H1 (cell line): ENCODE measurements around the gene MAP2K2. TPM values are rescaled to one million over a fixed set of nuclear protein-coding genes. Genes with fewer than 3 reads are reported as not detected.

Experiments
- SP2 ChIP-seq: IDR thresholded peaks from 2 replicates; pipeline ENCODE4 v1.6.1; 2012; ENCODE audit warnings: mild to moderate bottlenecking, low read length, inconsistent platforms
- polyA plus RNA-seq, 7 experiments: library from polyadenylated mRNA; depleted of rRNA in 3 of 7; stranded (reverse) in 5 of 7; unstranded in 2 of 7; fragments of >200 nt in 5 of 7; fragments of 200-250 nt in 2 of 7; gene quantifications; 1 replicate in 5 of 7; 2 replicates in 1 of 7; 4 replicates in 1 of 7; pipeline versions ENCODE4 v1.2.1 to v1.2.3, GENCODE V29; 2011 to 2013; ENCODE audit warnings: missing spikeins in 2 of 7, mixed read lengths in 2 of 7
- total RNA-seq: library from RNA; stranded (reverse); fragmentation: NEBNext Ultra II Directional; extraction: Animal tissue kit (Norgen Biotek cat#: 25700); gene quantifications from 2 replicates; pipeline ENCODE4 v1.2.1, GENCODE V29; 2021

The MAP2K2 gene
- total and polyA plus RNA-seq, 2 of the 8 experiments (the other 6 are each of a cell fraction or from before 2014, with no cell fraction given): 111 to 162 TPM

GRCh38 chr19:4151623-4152022 lies 27.7 kb upstream of the MAP2K2 start (continued):
- no peak for TF ChIP-seq SP2
